Mesodermal cell (in vitro differentiated cells): Measurements from ENCODE around the gene ACSL3.
"Not testable (repeated sequence)": the region's sequence is repeated elsewhere in the genome, so short reads cannot be mapped to it uniquely, and the experiment has no call there.

Experiments used
- H3K27ac ChIP-seq: 2 replicates; pipeline ENCODE4 v1.7.0; 2013; ENCODE audit warnings: mild to moderate bottlenecking, low read depth, low read length, moderate library complexity; ENCODE audit not compliant: severe bottlenecking
- H3K36me3 ChIP-seq: 2 replicates; pipeline ENCODE4 v1.7.1; 2013; ENCODE audit warnings: mild to moderate bottlenecking, low read length, moderate library complexity; ENCODE audit not compliant: control insufficient read depth, insufficient read depth
- H3K4me1 ChIP-seq: one replicate; pipeline ENCODE4 v1.7.1; 2013; ENCODE audit warnings: mild to moderate bottlenecking, low read length; ENCODE audit not compliant: insufficient read depth, control insufficient read depth, poor library complexity, severe bottlenecking
- H3K4me3 ChIP-seq: 2 replicates; pipeline ENCODE4 v1.7.0; 2013; ENCODE audit warnings: low read length, control low read depth, mild to moderate bottlenecking; ENCODE audit not compliant: insufficient read depth, poor library complexity, severe bottlenecking; ENCODE audit errors: extremely low read depth
- H3K9me3 ChIP-seq: 2 replicates; pipeline ENCODE4 v1.7.1; 2013; ENCODE audit warnings: mild to moderate bottlenecking, low read length, moderate library complexity; ENCODE audit not compliant: control insufficient read depth
- WGBS, 2 experiments: methylation state at CpG; one replicate each; pipeline ENCODE4 v1.1.5; 2013; ENCODE audit warnings: missing lambda C conversion rate in 2 of 2; ENCODE audit not compliant: insufficient coverage in 2 of 2; 5-methylcytosine and 5-hydroxymethylcytosine counted together

Gene ACSL3

DNA sequence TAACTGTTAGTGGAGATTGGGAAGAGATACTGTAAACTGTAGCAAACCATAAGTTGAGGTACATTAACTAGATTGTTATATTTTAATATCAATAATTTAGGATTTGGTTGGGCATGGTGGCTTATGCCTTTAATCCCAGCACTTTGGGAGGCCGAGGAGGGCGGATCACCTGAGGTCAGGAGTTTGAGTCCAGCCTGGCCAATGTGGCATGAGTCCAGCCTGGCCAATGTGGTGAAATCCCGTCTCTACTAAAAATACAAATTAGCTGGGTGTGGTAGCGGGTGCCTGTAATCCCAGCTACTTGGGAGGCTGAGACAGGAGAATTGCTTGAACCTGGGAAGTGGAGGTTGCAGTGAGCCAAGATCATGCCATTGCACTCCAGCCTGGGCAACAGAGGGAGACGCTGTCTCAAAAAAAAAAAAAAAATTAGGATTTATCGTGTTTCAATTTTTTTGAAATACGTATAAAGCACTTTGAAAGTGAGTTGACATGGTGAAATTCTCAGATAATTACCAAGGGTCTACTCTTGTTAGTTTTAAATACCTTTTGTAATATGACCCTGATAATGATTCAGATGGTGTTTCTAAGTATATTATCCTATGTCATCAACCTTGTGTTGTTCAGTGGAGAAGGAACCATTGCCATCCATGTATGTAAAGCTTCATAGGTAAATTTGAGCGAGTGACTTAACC, 7.9 kb downstream of the ACSL3 start:
- H3K9me3 ChIP-seq, H3K36me3 ChIP-seq, H3K27ac ChIP-seq, H3K4me3 ChIP-seq: not testable (repeated sequence)
- peaks cover 28% of the 10 kb centered on the region for H3K4me1 ChIP-seq
- 90 to 97% methylated on average over 4 to 5 of the region's 8 CpGs for WGBS, 2 experiments

GRCh38 chr2:222869252-222869560, 8.4 kb downstream of the ACSL3 start:
- peaks cover 24% of the 10 kb centered on the region for H3K4me1 ChIP-seq
- no peak overlapping the region for H3K27ac ChIP-seq
- H3K36me3 ChIP-seq, result no peaks in the 10 kb centered on the region
- H3K9me3 ChIP-seq, result no peaks in the 10 kb centered on the region
- H3K4me3 ChIP-seq, result no peak overlapping the region

DNA sequence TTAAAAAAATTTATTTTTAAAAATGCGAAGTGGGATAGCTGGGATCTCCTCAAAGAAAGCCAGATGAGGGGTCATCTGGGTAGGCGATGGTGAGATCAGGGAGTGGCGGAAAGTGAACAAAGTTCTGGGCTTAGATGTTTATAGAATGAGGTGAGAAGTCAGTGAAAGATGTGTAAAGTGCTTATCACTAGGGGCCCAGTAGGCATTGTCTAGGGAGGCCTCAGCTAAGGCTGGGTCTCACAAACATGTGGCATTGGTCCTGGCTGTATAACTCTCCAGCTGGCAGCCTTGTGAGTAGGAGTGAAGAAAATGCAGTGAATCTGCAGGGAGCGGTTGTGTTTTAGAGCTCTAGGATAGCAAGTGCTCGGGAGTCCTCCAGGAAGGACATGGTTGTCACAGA, 10.5 kb downstream of the ACSL3 start:
- Histone ChIP-seq H3K4me1 (peaks cover 9% of the 10 kb centered on the region), H3K9me3 (no peaks in the 10 kb centered on the region), H3K4me3 (no peak overlapping the region), H3K27ac (no peak overlapping the region), H3K36me3 (no peaks in the 10 kb centered on the region)
- 97 to 99% methylated on average over 4 to 5 of the region's 5 CpGs for WGBS, 2 experiments

GRCh38 chr2:222872551-222872950, 11.7 kb downstream of the ACSL3 start:
- Histone ChIP-seq H3K4me3 (no peak overlapping the region), H3K9me3 (no peaks in the 10 kb centered on the region), H3K27ac (no peak overlapping the region), H3K36me3 (no peaks in the 10 kb centered on the region), H3K4me1 (peaks cover 9% of the 10 kb centered on the region)
- WGBS, 2 experiments, result 96 to 100% methylated on average over 2 to 4 of the region's 4 CpGs

DNA sequence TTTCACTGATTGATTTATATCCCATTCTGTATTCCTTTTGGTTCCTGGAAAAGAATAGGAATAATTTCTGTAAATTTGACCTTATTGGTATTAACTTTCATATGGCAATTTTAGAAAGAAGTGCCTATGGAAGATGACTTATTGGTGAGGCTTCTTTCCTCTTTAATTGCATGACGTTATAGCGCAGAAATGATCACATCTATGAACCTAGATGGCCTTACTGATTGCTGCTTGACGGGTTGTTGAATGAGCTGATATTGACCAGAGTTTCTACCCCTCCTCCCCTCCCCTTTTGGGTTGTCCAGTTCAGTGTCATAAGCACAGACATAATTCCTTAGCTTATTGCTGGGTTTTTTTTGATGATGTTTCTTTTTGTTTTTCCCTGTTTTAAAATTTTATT, 14.6 kb downstream of the ACSL3 start:
- WGBS, 2 experiments, result no CpG with 5 or more reads among the region's 3 CpGs

GRCh38 chr2:222876947-222877346, 16.1 kb downstream of the ACSL3 start:
- Histone ChIP-seq H3K9me3 (peaks cover 2% of the 10 kb centered on the region), H3K27ac (no peak overlapping the region), H3K4me1 (peaks cover 8% of the 10 kb centered on the region), H3K4me3 (no peak overlapping the region), H3K36me3 (peaks cover 13% of the 10 kb centered on the region)

More for the DNA sequence above, 14.6 kb downstream of the ACSL3 start:
- Histone ChIP-seq H3K4me1 (peaks cover 8% of the 10 kb centered on the region), H3K4me3 (no peak overlapping the region), H3K36me3 (peaks cover 6% of the 10 kb centered on the region), H3K27ac (no peak overlapping the region), H3K9me3 (no peaks in the 10 kb centered on the region)

DNA sequence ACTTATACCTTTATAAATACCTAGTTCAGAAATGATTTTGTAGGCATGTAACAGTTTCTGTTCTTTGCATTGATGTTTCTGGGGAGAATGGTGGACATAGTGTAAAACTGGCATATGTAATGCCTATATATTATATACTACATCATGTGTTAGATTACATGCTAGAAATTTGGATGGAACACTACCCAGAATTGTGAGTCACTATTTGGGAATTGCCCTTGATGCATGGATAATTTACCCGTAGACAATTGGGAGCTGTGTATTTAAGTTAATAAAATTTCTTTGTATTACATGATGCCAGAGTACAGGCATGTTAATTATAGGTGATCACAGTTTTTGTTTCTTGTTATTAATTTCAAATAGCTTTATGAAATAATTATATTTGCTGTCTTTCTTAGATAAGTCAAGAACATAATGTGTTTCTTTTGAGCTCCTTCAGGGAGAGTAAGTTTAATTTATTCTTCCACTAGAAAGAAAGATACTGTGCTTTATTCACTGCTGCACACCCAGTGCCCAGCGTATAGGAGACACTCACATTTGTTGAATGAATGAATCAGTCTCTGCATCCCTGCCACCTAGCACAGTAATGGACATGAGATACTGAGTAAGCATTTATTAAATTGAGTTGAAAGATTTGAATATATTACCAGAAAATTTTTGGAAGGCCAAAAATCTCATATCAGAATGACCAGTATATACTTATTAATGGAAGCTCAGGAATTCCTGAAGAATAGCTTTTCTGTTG, 16.9 kb downstream of the ACSL3 start:
- no peak overlapping the region for H3K4me3 ChIP-seq
- 100% methylated on average over 1 of the region's 2 CpGs for WGBS, 2 experiments
- peaks cover 7% of the 10 kb centered on the region for H3K9me3 ChIP-seq
- H3K36me3 ChIP-seq, result peaks cover 13% of the 10 kb centered on the region
- H3K27ac ChIP-seq, result no peak overlapping the region
- H3K4me1 ChIP-seq, result peaks cover 8% of the 10 kb centered on the region

DNA sequence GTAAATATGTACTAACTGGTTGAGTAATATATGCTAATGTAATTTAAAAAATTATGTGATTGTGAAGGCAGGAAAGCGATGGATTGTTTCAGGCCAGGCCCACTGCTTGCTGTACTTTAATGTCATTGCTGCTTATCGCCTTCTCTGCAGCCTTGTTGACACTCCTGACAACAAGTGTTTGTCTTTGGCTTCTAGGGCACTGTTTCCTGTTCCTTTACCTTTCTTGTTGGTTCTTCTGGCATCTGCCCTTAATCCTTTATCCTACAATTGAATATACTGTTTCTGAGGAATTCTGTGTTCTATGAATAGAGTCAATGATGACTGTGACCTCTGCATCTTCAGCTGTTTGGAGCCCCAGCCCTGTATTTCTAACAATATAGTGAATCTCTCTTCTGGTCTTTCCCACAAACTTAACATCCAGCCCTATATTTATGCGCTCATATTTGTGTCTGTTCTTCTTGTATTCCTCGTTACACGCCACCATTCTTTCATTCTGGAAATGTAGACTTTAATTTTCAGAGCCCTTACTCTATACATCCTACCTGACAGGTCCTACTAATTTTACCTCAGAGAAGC, 17.6 kb downstream of the ACSL3 start:
- H3K4me1 ChIP-seq, result peaks cover 8% of the 10 kb centered on the region
- peaks cover 7% of the 10 kb centered on the region for H3K9me3 ChIP-seq
- H3K36me3 ChIP-seq, result peaks cover 13% of the 10 kb centered on the region
- WGBS, 2 experiments, result 96 to 97% methylated on average over 5 of the region's 5 CpGs
- H3K4me3 ChIP-seq, result no peak overlapping the region
- H3K27ac ChIP-seq, result no peak overlapping the region

- H3K9me3 ChIP-seq, result peaks cover 7% of the 10 kb centered on the region
- H3K27ac ChIP-seq, result no peak overlapping the region
- H3K36me3 ChIP-seq, result peaks cover 13% of the 10 kb centered on the region
- H3K4me1 ChIP-seq, result peaks cover 8% of the 10 kb centered on the region
- 98% methylated on average over 4 to 7 of the region's 10 CpGs for WGBS, 2 experiments
- no peak overlapping the region for H3K4me3 ChIP-seq
Observed at GRCh38 chr2:222878877-222879603, 18.2 kb downstream of the ACSL3 start.

- Histone ChIP-seq H3K9me3 (peaks cover 7% of the 10 kb centered on the region), H3K27ac (no peak overlapping the region), H3K4me3 (no peak overlapping the region), H3K36me3 (peaks cover 13% of the 10 kb centered on the region), H3K4me1 (peaks cover 8% of the 10 kb centered on the region)
- 100% methylated on average over 2 of the region's 3 CpGs; no CpG with 5 or more reads in 1 of the 2 experiments for WGBS, 2 experiments
Observed at GRCh38 chr2:222879604-222879933, 18.7 kb downstream of the ACSL3 start.
